HG03139 (cell line): ENCODE measurements around the gene ADAMTS9.
A peak's percentile ranks its signal among the peaks of the same experiment; 100 is the strongest.
"Not testable (repeated sequence)": the region's sequence is repeated elsewhere in the genome, so short reads cannot be mapped to it uniquely, and the experiment has no call there.

ENCODE experiments used
- ATAC-seq: cut with Tn5 transposase; IDR thresholded peaks from one replicate; pipeline ENCODE4 v1.9.1; 2021; ENCODE audit not compliant: unreplicated experiment

Gene ADAMTS9

GRCh38 chr3:64548200-64548889, 139.5 kb downstream of the ADAMTS9 start:
- no peak for ATAC-seq

DNA sequence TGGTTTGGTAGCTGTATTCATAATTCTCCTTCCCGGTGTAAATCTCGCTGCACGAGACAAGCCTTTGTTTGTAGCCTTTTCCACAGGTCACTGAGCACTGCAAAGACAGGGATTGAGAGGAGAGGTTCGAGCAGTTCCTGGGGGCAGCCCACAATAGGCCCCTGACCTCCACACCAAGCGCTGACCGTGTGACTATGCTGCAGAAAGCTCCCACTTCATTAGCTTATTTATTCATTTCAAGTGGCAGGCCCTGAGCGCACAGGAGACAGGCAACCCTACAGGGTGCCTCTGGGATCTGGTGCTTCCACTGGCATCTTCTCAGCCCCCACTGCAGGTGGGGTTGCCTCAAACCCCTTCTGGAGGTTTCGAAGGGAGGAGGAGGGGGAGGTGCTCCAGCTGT, 140.9 kb downstream of the ADAMTS9 start:
- no peak for ATAC-seq

DNA sequence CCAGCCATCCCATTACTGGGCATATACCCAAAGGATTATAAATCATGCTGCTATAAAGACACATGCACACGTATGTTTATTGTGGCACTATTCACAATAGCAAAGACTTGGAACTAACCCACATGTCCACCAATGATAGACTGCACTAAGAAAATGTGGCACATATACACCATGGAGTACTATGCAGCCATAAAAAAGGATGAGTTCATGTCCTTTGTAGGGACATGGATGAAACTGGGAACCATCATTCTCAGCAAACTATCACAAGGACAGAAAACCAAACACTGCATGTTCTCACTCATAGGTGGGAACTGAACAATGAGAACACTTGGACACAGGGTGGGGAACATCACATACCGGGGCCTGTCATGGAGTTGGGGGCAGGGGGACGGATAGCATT, 142.6 kb downstream of the ADAMTS9 start:
- not testable (repeated sequence) for ATAC-seq

DNA sequence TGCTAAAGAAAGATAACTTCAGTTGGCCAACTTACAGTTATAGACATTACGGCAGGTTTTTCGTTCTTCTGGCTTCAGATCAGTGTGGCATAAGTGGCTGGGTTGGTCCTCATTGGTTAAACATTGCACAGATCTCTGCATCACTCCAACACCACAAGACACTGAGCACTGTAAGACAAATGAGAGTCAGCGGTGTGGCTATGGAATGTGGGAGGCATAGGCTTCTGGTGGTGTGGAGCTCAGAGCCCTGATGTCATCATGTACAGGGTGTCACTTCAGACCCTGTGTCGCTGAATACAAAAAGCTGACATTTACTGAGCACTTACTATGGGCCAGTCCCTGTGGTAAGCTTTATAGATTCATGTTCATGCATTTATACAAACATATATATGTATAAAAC, 146.0 kb downstream of the ADAMTS9 start:
- no peak for ATAC-seq

DNA sequence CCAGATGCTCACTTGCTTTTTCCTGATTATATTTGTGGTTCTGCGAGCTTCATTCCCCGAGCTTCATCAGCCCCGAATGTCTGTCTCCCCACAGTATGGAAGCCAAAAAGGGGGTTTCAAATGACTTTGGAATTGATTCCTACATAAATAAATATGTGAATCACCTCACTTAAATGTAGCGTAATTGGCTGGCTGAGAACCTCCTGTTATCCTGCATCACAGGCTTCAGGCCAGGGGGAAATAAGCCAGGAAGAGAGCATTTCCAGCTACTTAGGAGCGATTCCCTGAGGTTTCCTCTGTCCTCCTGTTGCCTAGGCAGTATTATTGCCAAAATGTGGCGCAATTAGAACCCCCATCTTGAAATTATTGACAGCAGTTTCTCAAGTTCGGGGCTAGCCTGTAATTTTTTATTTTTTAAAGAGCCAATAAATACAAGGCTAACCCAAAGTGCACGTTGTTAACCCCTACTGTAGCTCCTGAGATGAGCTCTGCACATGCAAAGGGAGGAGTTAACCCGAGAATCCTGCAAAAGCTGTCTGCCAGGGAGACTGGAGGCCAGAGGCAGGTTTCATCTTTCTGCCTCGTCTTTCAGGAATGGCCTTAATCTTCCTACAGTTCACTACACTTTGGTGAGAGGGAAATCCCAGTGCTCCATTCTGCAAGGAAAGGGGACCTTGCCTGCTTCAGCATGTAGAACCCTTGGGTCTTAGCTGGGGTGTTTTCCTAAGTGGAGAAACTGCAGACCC, 148.2 kb downstream of the ADAMTS9 start:
- ATAC-seq: no peak

GRCh38 chr3:64536166-64536565, 151.6 kb downstream of the ADAMTS9 start:
- no peak for ATAC-seq

GRCh38 chr3:64533617-64534317, 154.0 kb downstream of the ADAMTS9 start:
- ATAC-seq: peak; percentile 98

DNA sequence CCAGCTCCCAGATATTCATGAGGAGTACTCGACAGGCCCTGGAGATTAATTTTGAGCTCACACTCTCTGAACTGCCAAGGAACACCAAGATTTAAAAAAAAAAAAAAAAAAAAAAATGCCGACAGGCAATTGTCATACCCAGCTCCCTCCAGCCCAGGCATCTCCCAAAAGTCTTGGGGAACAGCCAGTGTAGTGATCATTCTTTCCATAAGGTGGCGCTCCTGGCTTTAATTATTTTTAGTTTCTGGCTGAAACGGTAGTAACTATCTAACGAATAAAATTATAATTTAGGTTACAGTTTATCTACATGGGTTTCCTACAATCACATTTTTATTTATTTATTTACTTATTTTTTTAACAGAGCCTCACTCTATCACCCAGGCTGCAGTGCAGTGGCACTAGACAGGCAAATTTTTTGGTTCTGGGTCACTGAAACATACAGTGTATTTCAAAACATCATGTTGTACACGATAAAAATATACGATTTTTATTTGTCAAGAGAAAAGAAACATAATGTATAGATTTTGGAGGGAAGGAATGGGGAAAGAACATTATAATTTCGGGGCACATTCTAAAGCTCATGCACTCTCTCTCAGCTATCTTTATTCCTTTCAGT, 157.3 kb downstream of the ADAMTS9 start:
- no peak for ATAC-seq

DNA sequence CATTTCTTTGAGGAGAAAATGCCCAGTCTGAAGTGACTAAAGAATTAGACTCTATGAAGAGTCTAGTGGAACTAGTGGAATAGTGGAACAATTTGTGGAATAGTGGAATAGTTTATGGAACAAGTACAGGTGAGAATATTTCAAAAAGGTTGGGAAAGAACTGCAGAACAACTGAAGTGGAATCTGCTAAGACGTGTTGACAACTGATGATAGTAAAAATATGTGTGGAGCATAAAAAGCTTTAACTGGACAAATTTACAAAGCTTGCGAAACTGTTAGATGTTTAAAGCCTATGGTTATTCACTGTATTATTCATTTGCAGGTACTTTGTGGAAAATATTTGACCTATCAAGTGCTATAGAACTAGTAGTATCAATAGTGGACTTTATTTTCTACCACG, 164.5 kb downstream of the ADAMTS9 start:
- ATAC-seq: no peak

- no peak for ATAC-seq
Measured at GRCh38 chr3:64520334-64520733, 167.5 kb downstream of the ADAMTS9 start.

DNA sequence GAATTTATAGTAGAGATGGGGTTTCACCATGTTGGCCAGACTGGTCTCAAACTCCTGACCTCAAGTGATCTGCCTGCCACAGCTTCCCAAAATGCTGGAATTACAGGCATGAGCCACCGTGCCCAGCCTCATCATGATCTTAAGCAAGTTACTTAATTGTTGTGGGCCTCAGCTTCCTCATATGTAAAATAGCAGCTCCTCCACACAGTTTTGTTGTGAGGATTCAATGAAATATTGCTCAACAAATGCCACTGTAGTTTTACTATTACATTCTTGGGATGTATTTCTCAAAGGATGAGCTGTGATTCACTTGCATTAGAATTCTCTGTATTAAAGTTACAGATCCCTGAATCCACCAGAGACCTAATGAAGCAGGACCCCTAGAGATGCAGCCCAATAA, 168.8 kb downstream of the ADAMTS9 start:
- no peak for ATAC-seq

- ATAC-seq: no peak
Measured at GRCh38 chr3:64518496-64518895, 169.3 kb downstream of the ADAMTS9 start.

DNA sequence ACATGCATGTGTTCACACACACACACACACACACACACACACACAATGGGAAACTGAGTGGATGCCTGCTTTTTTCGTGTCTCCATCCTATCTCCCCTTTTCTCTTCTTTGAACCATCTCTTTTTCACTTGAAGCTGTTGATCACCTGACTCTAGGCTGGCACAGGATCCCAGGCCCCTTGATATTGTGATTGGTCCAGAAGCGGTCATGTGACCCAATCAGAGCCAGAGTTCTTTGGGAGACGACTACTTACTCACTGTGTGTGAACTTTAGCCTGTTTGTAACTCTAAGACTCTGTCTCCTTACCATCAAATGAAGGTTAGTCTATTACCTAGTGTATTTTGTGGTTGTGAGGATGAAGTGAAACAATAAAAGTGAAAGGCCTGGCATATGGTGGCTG, 172.9 kb downstream of the ADAMTS9 start:
- no peak for ATAC-seq

GRCh38 chr3:64509206-64509605, 178.6 kb downstream of the ADAMTS9 start:
- ATAC-seq: no peak

DNA sequence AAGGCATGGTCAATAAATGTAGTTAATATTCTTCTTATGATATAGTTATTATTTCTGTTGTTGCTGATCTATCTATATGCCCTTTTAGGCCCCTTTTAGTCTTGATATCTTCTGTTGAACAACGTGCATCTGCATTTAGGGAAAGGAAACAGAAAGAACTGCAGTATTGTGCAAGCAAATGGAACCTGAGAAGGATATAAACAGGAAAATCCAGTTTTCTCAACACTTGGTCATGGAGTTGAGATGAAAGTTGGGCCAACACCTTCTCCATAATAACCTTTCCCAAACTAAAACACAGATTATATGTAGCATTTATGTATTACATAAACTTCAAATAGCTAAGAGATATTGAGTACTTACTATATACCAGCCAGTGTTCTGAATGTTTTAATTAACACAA, 179.7 kb downstream of the ADAMTS9 start:
- no peak for ATAC-seq

DNA sequence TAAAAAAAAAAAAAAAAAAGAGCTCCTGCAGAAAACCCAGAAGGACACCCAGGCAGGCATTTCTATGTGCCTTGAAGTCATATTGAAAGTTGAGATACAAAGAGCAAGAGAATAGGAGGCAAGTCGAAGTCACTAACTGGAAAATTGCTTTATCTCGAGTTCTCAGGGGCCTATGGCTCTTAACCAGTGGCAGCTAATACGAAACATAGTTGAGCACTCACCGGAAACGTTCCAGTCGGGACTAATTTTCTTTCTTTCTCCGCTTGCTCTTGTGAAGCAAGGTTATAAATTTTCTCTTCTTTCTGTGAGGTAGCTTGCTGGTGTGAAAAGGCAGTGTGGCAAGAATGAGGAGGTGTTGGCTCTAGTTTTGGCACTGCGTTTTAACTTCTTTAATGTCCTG, 181.5 kb downstream of the ADAMTS9 start:
- ATAC-seq: no peak

DNA sequence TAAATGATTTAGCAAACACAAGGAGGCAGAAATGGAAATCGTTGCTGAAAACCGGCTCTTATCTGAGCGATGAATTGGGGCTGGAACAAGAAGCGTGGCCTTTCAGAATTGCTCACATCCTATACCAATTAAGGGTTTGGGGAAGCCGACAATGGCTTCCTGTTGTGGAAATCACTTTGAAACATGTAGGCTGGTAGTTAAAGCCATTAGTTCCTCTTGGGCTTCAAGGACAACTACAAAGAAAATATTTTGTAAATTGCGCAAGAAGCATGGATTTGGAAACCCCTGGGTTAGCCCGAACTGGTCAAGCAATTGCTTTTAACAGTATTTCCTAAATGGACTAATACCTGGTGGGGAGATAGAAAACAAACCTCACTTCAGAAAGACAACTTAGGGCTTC, 182.4 kb downstream of the ADAMTS9 start:
- no peak for ATAC-seq

- ATAC-seq: no peak
Measured at GRCh38 chr3:64502284-64502683, 185.5 kb downstream of the ADAMTS9 start.

GRCh38 chr3:64501298-64501906, 186.4 kb downstream of the ADAMTS9 start:
- ATAC-seq: no peak

- no peak for ATAC-seq
Measured at GRCh38 chr3:64496786-64497490, 190.9 kb downstream of the ADAMTS9 start.
